SKM-1 treated with dmso at 0.1 percent for 144 hours (cell line): ENCODE results near the gene GABBR2.

Experiments used
- DNase-seq: peaks from one replicate; lab custom pipeline; 2025; ENCODE audit not compliant: unreplicated experiment; lab: John Stamatoyannopoulos, UW

Gene GABBR2

DNA sequence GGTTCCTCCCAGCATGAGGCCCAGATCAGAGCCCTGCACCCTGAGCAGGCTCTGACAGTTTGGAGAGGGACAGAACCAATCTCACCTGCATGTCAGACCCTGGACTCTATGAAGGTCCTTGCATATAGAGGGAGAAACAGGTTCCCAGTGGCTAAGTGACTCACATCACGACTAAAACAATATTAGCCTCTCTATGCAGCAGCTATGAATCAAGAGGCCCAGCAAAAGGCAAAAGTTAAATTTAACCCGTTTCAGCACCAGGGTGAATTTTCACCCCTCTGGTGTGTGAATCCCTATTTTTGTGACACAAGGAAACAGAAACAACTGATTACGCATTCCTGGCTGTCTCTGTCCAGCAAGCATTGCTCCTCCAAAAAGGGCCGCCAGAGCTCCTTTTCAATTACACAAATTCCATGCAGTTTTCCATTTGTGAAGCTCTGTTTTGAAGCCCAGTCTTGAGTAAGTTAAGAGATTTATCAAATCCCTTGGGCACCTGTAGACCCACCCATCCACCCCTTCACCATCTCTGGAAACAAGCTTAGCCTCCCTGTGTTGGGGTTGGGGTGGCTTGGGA is 136.6 kb downstream of the GABBR2 start:
- no peak for DNase-seq

- DNase-seq: no peak
These were observed 137.1 kb downstream of the GABBR2 start for GRCh38 chr9:98571643-98572042.

- no peak for DNase-seq
These were observed 137.9 kb downstream of the GABBR2 start for GRCh38 chr9:98570663-98571440.

DNA sequence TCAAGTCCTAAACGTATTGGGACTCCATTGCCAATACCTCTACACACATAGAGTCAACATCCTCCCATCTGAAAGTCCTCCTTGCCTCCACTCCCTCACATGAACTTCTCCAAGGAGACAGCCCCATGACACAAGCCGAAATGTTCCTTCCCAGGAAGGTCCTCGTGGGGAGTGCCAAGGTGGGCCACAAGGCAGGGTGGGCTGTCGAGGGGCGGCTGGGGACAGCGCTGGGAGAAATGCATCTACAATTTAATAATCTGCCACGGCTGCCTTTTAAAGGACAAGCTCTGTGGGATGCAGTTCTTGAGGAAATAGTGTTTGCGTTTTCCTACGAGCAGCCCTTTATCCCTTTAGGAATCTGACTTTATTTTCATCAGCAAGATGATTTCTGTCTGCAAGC is 138.7 kb downstream of the GABBR2 start:
- no peak for DNase-seq

DNA sequence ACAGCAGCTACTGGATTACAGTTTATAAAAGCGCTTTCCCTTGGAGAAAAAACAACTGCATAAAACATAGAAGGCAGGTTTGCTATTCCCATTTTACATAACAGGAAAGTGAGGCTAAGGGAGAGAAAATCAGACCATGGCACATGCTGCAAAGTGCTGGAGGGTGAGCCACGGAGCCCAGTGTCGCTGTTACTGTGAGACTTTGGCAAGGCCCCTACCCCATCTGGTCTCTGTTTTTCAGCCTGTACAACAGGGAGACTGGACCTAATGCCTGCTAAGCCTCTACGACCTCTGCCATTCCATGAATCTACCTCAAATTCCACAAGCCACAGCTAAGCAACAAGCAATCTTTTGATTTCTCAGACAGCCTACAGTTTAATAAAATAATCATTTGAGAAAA is 139.2 kb downstream of the GABBR2 start:
- no peak for DNase-seq

DNA sequence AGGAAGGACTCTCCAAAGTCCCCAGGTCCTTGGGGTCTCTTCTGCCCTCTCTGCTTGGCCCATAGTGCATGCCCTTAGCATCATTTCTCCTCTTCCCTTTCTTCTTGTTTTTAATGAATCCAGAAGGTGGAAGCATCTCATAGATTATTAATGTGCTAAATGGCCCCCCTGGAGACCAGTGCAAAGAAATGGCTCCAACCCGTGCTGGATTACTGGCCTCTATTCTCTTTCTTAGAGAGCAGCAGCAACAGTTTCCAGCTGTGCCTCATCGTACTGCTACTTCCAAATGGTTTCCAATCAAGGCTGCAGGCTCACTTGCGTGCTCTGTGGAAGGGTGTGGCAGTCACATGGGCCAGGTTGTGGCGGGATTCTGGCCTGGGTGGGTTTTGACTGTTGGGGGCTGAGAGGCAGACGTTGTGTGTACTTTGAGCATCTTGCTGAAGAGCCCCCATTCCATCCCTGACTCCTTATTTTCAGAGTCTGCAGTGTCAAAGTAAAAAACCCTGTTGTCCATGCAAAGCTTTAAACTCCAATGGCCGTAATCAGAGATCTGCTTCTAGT is 139.7 kb downstream of the GABBR2 start:
- DNase-seq: no peak

DNA sequence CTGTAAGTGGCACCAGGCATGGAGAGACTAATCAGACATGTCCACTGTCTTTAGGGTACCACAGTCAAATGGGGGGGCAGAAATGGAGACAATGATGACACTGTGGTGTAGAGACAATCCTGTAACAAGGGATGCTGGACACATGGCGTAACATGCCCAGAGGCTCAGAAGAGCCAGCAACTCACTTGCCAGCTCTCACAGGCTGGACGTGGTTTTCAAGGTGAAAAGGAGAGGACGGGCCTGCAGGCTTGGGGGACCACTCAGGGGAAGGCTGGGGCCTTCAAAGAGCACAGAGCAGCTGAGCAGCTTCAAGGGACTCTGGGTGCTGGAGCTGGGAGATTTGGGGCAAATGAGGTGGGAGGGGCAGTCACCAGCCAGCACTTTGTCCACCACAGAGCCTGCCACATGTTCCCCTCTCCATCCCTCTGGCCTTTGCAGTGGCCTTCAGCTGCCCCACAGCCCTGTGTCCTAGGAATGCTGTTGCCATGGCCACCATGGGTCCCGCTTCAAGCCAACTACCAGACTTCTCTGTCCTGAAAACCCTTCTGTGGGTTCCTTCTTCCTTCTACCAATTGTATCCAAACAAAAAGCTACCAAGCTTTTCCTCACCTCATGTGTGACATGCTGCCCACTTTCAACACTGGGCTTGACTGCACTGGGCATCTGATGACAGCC is 140.4 kb downstream of the GABBR2 start:
- DNase-seq: no peak

GRCh38 chr9:98567540-98568233 is 141.0 kb downstream of the GABBR2 start:
- no peak for DNase-seq

- no peak for DNase-seq
These were observed 143.3 kb downstream of the GABBR2 start for GRCh38 chr9:98565152-98566135.

GRCh38 chr9:98564714-98565113 is 144.0 kb downstream of the GABBR2 start:
- no peak for DNase-seq

DNA sequence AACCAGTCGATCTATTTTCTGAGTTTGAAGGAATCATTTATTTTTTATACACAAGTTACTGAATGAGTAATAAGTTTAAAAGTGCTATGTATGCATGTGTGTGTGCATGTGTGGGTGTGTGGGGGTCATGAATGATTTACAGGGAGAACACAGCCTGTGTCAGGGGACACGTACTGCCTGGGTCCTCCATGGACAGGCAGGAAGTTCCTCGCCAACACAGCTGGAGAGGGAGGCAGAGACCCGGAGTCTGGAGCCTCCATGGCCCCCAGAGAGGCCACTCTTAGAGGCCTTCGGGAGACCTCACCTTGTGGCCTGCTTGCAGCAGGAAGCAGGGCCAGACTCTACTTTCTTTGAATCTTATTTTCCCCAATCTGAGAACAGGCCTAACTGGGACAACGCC is 144.7 kb downstream of the GABBR2 start:
- DNase-seq: no peak

DNA sequence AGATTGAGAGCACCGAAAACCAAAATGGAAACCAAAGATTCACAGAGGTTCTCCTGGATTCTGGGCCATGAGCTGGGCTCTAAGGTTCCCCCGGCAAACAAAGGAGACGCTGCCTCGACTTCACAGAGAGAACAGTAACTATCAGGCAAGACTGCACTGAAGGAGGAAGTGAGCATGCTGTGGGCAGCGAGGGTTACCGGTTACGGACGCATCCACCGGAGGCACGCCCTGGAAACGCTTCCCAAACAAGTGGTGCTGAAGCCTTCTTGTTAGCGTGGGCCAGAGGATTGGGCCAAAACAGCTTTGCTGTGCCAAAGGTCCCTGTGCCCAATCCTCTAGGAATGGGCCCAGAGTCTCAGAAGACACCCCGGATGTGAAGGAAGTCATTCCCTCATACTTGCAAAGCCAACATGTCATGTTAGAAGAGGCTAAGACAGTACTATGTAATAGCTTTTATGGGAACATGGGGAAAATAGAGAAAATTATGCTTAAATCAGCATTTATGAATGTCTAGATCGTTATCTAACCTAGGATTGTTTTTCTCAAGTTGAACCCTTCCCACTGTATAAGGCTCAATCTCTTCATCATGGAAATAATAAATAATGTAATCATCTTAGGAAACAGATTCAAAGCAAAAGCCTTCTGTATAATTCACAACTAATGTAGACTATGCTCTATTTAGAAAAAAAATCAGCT is 145.4 kb downstream of the GABBR2 start:
- DNase-seq: no peak

DNA sequence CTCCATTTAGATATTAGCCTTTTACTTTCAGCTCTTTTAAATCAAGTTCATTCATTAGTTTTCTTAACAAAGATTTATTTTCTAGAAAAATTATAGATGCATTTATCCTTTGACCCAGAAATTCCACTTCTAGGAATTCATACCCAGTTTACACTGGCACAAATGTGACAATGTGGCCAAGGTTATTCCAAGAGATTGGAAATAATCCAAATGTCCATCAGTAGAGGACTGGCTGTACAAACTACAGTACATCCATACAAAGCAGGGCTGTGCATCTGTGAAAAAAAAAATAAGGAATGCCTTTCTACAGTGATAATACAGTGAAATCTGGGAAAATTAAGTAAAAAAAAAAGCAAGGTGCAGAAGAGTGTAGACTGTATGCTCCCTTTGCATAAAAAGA is 149.2 kb downstream of the GABBR2 start:
- DNase-seq: no peak

DNA sequence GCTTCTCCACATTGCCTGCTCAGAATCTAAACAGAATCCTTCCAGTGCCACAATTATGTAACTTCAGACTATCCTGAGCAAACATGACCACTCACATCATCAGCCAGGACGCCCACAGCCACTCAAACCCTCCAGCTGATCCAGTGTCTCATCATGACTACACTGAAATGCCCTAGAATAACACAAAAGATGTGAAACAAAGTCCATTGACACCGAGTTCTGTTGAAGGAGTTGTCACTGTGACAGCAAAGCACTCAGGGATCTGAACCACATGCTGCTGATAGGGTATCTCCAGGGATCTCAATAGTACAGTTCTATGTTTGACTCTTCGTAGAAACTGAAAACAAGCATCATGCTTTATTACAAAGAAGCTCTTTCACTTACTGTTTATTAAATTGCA is 150.2 kb downstream of the GABBR2 start:
- DNase-seq: no peak

GRCh38 chr9:98556511-98556910 is 152.2 kb downstream of the GABBR2 start:
- DNase-seq: no peak

- no peak for DNase-seq
These were observed 152.9 kb downstream of the GABBR2 start for GRCh38 chr9:98555651-98556465.

DNA sequence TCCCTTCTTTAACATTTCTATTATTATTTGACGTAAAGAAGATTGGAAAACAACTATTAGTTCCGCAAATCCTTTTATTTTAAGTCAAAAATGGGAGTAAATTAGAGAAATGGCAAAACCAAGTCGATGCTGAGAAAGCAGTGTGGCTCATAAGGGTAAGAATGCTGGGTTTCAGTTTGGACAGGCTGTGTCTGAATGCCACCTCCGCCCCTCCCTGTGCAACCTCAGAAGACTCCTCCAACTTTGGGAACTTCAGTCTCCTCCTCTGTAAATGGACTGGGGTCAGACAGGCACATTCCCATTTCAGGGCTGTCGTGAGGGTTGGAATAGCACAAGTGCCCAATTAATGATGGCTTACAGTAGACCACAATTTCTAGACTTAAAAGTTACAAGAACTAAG is 154.0 kb downstream of the GABBR2 start:
- no peak for DNase-seq

- DNase-seq: no peak
These were observed 156.4 kb downstream of the GABBR2 start for GRCh38 chr9:98552331-98552730.
